ENCODE measurements around the gene DOCK7. TPM values are rescaled to one million over a fixed set of nuclear protein-coding genes. Genes with fewer than 3 reads are reported as not detected.
"Not testable (repeated sequence)": the region's sequence is repeated elsewhere in the genome, so short reads cannot be mapped to it uniquely, and the experiment has no call there.

The DOCK7 gene
- polyA plus RNA-seq, 1 donor, result 33.4 TPM

DNA sequence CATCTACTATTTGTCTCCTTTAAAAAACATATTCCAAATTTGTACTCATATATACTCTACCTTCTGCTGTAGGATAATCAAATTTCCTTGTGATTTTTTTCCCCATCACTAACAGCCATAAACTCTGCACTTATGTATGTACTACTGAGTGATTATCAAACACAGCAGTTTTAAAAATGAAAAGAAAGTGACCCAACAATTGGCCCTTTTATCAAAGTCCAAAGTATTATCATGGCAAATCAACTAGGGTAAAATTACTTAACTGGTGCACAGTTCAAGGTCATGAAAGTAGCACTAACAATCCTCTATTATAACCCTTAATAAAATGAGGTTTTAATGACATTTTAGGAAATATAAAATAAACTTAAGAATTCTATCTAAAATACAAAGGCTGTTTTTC is 79.3 kb downstream of the DOCK7 start:
- no peak for DNase-seq (ENCODE audit: low read depth)

DNA sequence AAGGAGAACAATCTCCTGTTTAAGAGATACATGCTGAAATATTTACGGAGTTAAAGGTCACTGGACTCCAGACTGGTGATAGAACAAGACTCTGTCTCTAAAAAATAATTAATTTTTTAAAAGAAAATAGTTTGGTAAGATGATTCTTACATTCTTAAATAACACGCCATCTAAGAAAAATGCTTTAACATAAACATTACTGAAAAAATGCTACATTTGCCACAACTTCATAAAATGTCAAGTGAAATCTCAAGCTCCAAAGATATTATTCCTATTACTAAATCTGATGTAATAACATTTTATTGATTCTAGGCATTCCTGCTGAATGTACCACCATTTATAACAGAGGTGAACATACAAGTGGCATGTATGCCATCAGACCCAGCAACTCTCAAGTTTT is 86.7 kb downstream of the DOCK7 start:
- DNase-seq (ENCODE audit: low read depth), result no peak

DNA sequence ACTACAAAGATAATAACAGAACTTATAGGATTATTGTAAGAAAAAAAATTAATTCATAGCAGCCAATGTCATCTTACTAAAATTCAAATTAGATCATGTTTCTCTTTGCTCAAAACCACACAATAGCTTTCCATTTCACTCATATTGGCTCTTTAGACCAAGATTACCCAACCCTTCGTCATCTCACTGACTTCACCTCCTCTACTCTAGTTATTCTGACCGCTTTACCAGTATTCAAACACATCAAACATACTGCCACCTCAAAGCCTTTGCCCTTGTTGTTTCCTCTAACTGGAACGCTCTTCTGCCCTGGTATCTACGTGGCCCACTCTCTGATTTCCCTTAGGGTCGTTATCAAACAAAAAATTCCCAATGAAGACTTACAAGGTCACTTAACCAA is 89.1 kb downstream of the DOCK7 start:
- DNase-seq (ENCODE audit: low read depth), result no peak

DNA sequence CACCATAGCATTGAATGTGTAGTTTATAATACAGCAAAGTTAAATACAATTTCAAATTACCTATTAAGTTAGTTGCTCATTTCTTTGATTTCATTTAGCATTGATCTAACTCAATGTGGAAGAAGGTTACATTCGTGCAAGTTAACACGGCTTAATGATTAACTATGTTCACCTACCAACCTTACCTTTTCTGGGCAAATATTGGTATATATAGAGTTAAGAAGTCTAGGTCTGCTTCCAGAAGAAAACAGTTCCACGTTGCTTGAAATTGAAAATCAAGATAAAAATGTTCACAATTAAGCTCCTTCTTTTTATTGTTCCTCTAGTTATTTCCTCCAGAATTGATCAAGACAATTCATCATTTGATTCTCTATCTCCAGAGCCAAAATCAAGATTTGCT is 90.9 kb downstream of the DOCK7 start, which contains the start of gene ANGPTL3:
ANGPTL3 (plus strand) TSS at position 240 of the 400 bp plus-strand sequence; CDS start at position 287, 47 bp downstream.
- DNase-seq (ENCODE audit: low read depth), result no peak

DNA sequence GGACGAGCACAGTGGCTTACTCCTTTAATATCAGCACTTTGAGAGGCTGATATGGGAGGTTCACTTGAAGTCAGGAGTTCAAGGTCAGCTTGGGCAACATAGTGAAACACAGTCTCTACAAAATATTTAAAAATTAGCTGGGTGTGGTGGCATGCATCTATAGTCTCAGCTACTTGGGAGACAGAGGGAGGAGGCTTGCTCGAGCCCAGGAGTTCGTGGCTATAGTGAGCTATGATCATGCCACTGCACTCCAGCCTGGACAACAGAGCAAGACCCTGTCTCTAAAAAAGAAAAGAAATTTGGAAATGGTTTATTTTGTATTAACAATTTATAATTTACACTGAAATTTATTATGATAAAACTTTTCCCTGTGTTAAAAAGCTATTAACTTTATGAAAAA is 92.5 kb downstream of the DOCK7 start:
- DNase-seq (ENCODE audit: low read depth), result no peak

DNA sequence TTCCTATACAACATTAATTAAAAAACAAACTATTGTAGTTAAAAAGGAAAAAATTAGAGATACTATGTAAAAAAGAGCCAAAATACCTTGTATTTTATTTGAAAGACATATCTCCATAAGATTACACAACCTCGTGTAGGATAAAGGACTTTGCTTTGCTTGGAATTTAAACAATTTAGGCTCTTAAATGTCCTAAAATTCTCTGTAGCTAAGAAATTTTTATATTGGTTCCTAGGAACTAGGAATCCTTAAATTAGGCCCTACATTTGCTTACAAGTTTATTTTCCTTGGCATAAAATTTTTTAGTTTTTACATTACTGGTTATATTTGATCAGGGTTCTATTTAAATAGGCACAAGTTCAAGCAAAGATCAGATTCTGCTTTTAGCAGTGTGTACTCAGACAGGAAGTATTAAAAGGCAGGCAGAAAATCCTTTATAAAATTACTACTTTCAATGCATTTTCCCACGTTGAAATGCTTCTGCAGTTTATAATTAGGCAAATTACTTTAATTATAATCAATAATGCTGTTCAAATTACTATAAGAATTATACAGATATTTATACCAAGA is 94.3 kb downstream of the DOCK7 start:
- no peak for DNase-seq (ENCODE audit: low read depth)

DNA sequence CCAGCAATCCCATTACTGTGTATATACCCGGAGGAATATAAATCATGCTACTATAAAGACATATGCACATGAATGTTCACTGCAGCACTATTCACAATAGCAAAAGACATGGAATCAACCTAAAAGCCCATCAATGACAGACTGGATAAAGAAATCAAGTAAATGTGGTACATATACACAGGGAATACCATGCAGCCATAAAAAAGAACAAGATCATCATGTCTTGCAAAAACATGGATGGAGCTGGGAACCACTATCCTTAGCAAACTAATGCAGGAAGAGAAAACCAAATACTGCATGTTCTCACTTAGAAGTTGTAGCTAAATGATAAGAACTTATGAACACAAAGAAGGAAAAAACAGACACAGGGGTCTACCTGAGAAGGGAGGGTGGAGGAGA is 97.2 kb downstream of the DOCK7 start:
- no peak for DNase-seq (ENCODE audit: low read depth)

DNA sequence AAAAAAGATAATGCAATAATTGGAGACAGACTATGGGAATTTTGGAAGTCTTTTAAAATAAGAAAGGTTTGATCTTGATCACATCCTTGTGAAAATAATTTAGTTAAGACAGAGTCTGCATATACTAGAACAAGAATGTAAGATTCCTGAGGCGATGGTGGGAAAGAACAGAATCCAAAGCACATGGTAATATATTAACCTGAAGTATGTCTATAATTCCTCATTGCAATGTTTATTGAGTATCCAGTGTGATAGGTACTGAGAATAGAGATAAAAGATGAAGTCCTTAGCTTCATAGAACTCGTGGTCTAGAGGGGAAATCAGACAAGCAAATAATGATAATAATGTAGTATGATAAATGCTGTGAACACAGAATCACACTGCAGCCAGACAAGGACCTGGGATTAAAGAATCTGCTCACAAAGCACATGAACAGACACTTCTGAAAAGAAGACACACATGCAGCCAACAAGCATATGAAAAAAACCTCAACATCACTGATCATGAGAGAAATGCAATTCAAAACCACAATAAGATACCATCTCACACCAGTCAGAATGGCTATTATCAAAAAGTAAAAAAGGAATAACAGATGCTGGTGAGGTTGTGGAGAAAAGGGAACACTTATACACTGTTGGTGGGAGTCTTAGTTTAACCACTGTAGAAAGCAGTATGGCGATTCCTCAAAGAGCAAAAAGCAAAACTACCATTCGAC is 97.8 kb downstream of the DOCK7 start:
- no peak for DNase-seq (ENCODE audit: low read depth)

DNA sequence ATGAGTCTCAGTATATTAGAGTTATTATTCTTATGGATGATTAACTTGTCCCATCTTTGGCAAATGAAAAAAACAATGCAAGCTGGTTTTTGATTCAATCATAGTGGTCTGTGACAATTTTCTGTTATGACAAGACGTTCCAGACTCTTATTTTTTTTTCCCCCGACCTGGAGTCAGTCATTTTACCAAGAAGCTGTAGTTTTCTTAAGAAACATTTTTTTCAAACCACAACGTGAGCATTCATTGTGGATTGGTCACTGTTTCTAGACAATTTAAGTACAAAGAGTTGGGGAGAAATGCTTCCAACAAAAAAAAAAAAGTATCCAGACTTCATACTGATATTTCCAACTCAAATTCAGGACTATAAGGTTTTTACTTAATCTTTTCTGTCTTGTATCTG is 98.9 kb downstream of the DOCK7 start:
- DNase-seq (ENCODE audit: low read depth), result no peak

DNA sequence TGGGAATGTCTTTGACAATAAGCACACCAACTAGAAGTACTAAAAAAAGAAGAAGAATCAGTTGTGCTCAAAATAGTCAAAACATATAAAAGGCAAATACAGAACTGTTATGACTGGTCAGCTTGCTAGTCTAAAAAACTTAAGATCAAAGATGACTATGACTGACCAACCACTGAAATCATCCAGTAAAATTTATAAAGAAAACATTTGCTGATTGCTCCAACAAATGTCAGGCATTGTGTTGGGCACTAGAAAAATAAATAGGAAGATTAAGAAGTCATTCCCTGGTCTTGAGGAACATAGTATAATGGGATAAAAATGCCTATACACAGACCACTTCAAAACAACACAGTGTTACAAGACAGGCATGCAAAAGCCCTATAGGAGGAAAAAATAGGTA is 100.2 kb downstream of the DOCK7 start:
- DNase-seq (ENCODE audit: low read depth), result no peak

DNA sequence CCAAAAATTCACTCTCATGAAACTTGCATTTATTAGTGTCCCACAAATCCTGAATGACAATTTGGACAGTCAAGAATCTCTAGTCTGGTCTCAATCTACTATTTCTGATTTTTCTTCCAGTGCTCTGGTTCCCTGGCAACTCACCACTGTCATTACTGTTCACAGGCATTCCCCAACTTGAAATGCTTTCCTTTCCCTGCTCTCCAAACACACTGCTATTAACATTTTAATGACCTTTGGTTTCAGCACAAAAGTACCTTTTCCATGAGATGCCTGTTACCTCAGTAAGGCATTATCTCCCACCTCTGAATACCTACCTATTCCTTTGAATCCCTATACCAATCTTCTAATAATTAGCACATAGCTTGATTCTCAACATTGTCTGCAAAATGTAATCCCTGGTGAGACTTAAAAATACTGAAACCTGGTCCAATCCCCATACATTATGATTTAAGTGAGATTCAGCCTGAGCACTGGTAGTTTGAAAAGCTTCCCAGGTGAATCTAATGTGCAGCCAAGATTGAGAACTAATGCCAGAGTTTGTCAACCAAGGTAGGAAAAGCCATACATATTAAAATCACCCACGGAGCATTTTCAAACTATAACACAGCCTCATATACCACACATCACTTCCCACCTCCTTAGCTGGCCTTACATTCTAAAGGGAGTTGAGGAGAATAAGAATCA is 102.6 kb downstream of the DOCK7 start:
- DNase-seq (ENCODE audit: low read depth), result no peak

DNA sequence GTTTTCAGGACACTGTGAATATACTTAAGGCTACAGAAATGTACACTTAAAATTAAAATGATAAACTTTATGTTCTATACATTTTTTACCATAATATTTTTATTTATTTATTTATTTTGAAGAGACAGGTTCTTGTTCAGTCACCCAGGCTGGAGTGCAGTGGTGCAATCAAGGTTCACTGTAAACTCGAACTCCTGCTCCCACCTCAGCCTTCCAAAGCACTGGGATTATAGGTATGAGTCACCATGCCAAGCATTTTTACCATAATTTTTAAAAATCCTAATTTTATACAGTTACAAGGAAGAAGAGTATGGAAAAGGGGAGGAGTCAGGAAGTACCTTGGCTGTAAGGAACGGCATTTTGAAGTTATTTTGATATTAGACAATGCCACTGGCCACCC is 114.5 kb downstream of the DOCK7 start:
- DNase-seq (ENCODE audit: low read depth), result no peak

DNA sequence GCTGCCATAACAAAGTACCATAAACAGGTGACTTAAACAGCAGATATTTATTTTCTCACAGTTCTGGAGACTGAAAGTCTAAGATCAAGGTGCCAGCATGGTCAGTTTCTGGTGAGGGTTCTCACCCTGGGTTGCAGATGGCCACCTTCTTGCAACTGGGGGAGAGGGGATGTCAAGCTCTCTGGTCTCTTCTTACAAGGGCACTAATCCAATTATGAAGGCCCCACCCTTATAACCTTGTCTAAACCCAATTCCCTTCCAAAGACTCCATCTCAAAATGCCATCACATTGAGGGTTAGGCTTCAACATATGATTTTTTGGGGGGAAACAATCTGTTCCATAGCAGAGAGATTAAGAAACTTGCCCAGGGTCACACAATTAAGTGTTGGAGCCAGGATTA is 115.7 kb downstream of the DOCK7 start:
- DNase-seq (ENCODE audit: low read depth), result no peak

DNA sequence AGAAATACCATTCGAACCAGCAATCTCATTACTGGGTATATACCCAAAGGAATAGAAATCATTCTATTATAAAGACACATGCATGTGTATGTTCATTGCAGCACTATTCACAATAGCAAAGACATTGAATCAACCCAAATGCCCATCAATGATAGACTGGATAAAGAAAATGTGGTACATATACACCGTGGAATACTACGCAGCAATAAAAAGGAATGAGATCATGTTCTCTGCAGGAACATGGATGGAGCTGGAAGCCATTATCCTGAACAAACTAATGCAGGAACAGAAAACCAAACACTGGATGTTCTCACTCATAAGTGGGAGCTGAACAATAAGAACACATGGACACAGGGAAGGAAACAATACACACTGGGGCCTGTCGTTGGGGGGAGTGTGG is 116.7 kb downstream of the DOCK7 start:
- not testable (repeated sequence) for DNase-seq (ENCODE audit: low read depth)

DNA sequence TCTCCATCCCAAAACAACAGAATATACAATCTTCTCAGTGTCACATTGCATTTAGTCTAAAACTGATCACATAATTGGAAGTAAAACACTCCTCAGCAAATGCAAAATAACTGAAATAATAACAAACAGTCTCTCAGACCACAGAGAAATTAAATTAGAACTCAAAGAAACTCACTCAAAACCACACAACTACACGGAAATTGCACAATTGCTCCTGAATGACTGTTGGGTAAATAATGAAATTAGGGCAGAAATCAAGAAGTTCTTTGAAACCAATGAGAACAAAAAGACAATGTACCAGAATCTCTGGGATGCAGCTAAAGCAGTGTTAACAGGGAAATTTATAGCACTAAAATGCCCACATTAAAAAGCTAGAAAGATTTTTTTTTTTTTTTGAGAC is 120.3 kb downstream of the DOCK7 start:
- not testable (repeated sequence) for DNase-seq (ENCODE audit: low read depth)

DNA sequence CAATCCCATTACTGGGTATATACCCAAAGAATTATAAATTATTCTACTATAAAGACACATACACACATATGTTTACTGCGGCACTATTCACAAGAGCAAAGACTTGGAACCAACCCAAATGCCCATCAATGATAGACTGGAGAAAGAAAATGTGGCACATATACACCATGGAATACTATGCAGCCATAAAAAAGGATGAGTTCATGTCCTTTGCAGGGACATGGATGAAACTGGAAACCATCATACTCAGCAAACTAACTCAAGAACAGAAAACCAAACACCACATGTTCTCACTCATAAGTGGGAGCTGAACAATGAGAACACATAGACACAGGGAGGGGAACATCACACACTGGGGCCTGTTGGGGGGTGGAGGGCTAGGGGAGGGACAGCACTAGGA is 121.0 kb downstream of the DOCK7 start:
- DNase-seq (ENCODE audit: low read depth), result not testable (repeated sequence)

DNA sequence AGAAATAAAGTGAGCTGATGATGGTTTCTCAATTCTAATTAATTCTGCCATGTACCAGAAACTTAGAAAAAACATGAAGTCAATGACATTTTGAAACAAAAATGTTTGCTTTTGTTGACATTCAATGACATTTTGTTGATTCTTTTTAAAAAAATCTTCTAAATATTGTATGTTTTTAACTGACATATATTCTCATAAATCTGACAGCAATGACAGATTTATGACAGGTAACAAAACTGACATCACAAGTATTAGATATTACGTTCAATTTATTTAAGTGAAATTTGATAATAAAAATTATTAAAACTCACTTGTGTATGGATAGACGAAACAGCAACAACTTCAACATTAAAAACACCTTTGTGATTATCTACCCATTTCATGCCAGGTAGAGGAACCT is 126.9 kb downstream of the DOCK7 start:
- no peak for DNase-seq (ENCODE audit: low read depth)

DNA sequence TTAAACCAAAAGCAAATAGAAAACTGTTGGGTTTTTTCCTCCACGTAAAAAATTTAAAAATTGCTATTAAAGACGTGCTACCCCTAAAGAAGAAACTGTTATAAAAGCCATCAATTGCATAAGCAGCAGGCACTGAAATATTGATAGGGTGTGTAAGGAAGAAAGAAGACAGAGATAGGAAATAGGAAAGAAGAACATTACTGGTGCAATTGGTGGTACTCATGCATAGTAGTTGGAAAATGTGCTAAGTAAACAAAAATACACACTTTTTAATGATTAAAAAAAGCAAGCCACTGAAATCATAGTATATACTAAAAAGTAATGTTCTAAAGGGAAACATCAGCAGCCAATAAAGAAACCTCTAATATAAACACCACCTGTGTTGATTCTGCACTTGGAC is 143.6 kb downstream of the DOCK7 start:
- DNase-seq (ENCODE audit: low read depth), result no peak

DNA sequence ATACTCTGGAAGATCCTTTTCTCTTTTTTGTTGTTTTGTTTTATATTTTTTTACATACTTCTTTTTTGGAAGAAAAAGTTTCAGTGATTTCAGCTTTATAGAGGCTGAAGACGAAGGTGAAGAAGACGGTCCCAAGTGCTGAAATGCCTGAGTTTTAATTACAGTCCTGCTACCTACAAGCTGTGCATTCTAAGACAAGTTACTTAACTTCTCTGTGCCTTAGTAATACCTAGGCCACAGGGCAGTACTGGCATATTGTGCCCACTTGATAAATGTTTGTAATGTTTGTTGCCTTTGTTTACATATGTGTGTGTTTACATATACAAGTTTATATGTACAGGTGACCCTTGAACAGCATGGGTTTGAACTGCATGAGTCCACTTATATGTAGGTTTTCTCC is 147.1 kb downstream of the DOCK7 start:
- DNase-seq (ENCODE audit: low read depth), result no peak

DNA sequence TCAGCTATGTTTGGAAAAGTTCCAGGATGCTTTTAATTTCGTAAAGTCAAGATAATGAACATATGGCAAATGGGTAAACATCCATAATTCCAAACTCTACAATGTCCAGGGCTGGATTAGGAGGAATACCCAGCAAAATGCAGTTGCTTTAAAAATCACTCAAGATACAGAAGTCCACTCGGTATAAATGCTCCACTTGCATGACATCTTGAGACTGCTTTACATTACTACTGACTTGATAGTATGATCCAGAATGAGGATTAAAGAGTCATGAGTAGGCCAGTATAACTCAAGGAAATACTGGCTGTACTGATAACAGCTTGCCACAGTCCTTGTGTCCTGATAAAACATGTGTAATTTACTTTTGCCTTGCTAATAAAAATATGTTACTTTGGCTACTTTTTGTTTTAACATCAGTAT is 149.1 kb downstream of the DOCK7 start:
- DNase-seq (ENCODE audit: low read depth), result no peak

DNA sequence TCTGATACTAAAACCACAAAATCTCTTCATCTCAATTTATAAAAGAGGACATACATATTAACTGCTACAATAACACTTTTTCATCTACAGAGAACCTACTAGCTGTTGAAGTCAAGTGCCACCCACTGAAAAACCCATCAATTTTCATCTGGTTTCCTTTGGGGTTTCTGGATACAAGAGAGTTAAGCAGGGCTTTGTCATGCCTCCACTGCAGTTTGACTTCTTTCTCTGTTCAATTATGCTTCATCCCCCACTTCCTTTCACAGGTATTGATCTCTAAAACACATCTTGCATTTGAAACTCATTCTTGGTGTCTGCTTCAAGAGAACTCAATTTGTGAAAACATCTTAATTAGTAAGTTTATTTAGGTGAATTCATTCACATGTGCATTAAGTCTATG is 151.3 kb downstream of the DOCK7 start:
- no peak for DNase-seq (ENCODE audit: low read depth)

DNA sequence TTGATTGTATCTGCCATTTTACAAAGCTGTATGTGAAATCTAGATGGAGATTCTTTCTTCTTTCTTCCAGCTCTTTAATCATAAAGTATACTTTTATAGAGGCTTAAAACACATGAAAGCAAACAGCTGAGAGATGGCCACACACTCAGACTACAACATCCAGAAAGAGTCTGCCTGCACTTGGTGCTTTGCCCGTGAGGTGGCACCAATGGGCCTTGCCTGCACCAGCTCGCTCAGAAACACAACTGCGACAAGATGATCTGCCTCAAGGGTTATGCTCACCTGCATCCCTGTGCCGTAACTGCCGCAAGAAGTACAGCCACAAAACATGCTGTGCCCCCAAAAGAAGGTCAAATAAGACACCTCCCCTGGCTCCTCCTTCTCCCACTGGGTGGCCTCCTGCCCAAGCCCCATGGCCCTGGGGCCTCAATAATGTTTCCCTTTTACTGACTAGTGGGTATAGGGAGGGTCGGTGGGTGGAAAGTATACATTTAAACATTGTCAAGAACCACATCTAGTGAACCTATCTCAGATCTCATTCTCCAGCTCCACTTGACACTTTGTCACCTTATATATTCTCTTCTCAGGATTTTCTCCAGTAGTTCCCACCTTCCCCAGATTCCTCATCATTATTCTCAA is 157.6 kb downstream of the DOCK7 start:
- DNase-seq (ENCODE audit: low read depth), result no peak

DNA sequence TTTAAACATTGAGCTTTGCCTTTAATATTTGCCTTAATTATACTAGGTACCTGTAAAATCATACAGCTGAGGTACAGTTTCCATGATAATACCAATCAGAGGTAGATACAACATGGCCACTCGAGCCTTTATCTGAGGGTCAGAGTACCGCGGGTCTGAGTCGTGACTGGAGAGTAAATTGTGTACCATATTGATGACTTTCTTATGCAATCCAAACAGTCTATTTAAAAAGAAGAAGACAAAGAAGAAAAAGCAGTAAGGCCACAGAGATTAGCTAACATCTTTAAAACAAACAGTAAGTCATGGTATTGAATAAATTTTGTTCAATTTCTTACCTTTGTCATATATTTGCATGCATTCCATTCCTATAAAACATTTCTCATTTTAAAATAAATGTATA is 159.0 kb downstream of the DOCK7 start:
- DNase-seq (ENCODE audit: low read depth), result no peak

Measured in forelimb muscle (tissue), 1 donor.